Measurements from ENCODE around the gene MGAT5. TPM values are rescaled to one million over a fixed set of nuclear protein-coding genes. Genes with fewer than 3 reads are reported as not detected.
"Not testable (repeated sequence)": the region's sequence is repeated elsewhere in the genome, so short reads cannot be mapped to it uniquely, and the experiment has no call there.

Gene MGAT5
- total RNA-seq, 2 experiments from 2014 or later, result 48.2 to 56.7 TPM

DNA sequence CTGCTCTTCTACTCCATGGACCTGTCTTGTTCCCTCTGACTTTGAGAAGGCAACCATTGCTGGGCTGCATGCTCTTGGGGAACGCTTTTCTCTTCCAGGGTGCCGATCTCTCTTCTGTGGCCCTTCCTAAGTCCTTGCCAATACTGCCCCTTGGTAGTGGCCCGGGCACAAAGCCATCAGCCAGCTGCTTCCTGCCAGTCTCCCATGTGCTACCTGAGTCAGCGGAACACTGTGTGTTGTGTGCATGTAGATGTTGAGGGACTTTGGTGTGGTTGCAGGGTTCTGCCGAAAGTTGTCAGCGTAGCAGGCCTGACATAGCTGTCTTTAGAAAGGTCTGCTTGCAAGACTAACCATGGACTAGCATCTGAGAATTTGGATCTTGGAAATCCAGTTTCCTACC is 35.4 kb downstream of the MGAT5 start:
- Mint-ChIP-seq H3K36me3 (ENCODE audit: low read depth) (peaks cover 25% of the 10 kb centered on the region), H3K4me3 (no peak overlapping the region), H3K27me3 (no peaks in the 10 kb centered on the region), H3K27ac (no peak overlapping the region), H3K4me1 (peaks cover 30% of the 10 kb centered on the region), H3K9me3 (no peaks in the 10 kb centered on the region)
- POLR2A ChIA-PET, result interaction anchor here (1.0 kb wide), 1 partner anchor 14 kb away, joined by 4 read pairs; no protein-coding TSS in a partner anchor
- peak; percentile 23 for DNase-seq
- CTCF ChIA-PET, result interaction anchor here (1.2 to 4.1 kb wide), 6 partner anchors 9 to 46 kb away, joined by 3 to 14 read pairs (median 4); no protein-coding TSS in a partner anchor

DNA sequence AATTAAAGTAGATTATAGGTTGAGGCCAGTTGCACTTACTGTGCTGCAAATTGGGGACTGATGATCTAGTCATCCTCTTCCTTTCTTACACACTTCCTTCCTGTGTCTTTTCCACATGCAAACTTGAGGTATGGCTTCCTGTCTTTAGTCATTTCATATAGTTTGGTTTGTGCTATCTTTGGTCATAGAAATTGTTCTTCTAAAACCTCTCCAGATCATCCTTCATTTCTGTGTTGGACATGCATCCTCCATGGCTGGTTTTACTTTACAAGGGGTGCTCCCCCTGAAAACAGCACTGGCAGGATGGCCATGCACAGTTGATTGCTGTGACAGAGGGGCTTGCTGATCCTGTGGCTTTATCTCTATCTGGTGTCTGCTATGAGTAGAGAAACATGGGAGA is 36.5 kb downstream of the MGAT5 start:
- peak; percentile 19 for DNase-seq
- Mint-ChIP-seq H3K9me3 (no peaks in the 10 kb centered on the region), H3K27me3 (no peaks in the 10 kb centered on the region), H3K36me3 (ENCODE audit: low read depth) (peaks cover 22% of the 10 kb centered on the region), H3K4me3 (no peak overlapping the region), H3K27ac (no peak overlapping the region), H3K4me1 (peaks cover 34% of the 10 kb centered on the region)
- POLR2A ChIA-PET, result interaction anchor here (1.0 kb wide), 1 partner anchor 15 kb away, joined by 4 read pairs; no protein-coding TSS in a partner anchor
- CTCF ChIA-PET, result interaction anchor here (1.5 to 4.1 kb wide), 4 partner anchors 10 to 28 kb away, joined by 3 to 14 read pairs (median 6); no protein-coding TSS in a partner anchor

DNA sequence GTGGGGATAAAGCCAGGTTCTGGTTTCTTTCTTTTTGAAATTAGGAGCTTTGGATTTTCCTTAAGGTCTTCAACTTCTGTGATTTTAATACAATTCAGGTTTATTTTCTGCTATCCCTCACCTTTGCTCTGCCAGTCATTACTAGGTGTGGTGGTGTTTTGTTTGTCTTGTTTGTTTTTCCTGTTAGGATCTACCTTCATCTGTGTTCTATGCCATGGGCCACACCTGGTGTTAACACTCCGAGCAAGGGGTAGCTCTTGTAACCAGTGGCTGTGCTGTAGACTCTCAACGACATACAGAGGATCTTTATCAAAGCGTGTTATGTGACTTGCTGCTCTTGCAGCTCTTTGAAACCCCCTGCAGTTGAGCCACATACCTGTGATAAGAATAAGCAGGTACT is 38.6 kb downstream of the MGAT5 start:
- Mint-ChIP-seq H3K4me1 (peaks cover 42% of the 10 kb centered on the region), H3K27me3 (no peaks in the 10 kb centered on the region), H3K36me3 (ENCODE audit: low read depth) (peaks cover 30% of the 10 kb centered on the region), H3K27ac (no peak overlapping the region), H3K9me3 (no peaks in the 10 kb centered on the region), H3K4me3 (no peak overlapping the region)
- POLR2A ChIA-PET, result no interaction called here
- no peak for DNase-seq
- CTCF ChIA-PET, result interaction anchor here (1.3 kb wide), 1 partner anchor 47 kb away, joined by 3 read pairs; no protein-coding TSS in a partner anchor

DNA sequence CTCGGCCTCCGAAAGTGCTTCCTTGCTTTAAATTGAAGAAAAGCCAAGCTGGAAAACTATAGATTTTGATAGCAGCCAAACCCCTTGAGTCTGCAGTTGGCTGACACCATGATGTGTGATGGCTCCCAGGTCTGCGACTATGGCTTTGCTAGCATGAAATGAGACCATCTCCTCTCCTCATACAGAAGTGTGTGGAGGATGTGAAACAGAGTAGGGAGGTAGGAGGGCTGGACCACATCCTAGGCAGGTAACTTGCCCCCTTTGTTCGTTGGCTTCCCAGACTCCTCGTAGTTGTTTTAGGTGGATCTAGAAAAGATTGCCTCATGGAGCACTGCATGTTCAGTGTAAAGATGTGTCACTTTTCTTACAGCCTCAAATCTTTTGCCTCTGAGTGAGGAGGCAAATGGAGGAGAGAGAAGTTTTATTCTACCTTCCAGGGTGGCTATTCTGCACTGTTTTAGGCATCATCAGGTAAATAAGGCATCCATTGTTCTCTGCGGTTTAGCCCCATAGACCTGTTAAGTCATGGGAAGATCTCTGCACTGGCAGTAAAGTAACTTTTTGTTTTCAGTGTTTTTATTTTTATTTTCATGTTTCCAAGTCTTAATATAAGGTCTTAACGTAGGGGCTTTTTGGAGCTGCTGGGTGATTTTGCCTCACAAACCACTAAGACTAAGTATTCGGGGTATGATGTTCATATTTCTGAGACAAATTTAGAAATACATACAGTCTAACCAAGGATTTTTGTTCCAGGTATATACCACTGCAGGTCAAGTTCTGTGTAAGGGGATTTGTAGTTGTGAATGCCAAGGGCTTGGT is 40.1 kb downstream of the MGAT5 start:
- H3K27me3 Mint-ChIP-seq, result no peaks in the 10 kb centered on the region
- H3K4me3 Mint-ChIP-seq, result no peak overlapping the region
- ChIA-PET POLR2A (no interaction called here), CTCF (interaction anchor here (1.3 kb wide), 1 partner anchor 48 kb away, joined by 3 read pairs; no protein-coding TSS in a partner anchor)
- no peaks in the 10 kb centered on the region for H3K9me3 Mint-ChIP-seq
- DNase-seq, result no peak
- peaks cover 43% of the 10 kb centered on the region for H3K4me1 Mint-ChIP-seq
- H3K36me3 Mint-ChIP-seq (ENCODE audit: low read depth), result peaks cover 34% of the 10 kb centered on the region
- H3K27ac Mint-ChIP-seq, result no peak overlapping the region

DNA sequence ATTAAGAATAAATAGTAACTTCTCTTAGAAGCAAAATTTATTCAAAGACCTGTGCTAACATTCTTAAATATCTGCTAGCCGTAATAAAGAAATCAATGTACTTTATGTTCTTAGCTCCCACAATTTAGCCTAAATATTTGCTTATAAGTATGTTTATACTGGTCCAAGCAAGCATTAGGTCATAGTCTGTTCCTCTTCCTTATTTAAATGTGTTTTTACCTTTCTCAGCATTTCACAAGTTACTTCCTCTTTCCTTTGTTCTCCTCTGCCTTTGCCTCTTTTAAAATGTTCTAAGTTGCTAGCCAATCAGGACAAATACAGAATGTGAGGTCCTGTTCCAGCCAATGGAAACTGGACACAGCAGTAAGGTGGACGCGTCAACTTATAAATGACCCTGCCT is 40.7 kb downstream of the MGAT5 start:
- CTCF ChIA-PET, H3K27ac Mint-ChIP-seq, H3K27me3 Mint-ChIP-seq, H3K9me3 Mint-ChIP-seq, H3K4me3 Mint-ChIP-seq, POLR2A ChIA-PET, DNase-seq: not testable (repeated sequence)
- H3K4me1 Mint-ChIP-seq, result peaks cover 45% of the 10 kb centered on the region
- H3K36me3 Mint-ChIP-seq (ENCODE audit: low read depth), result peaks cover 39% of the 10 kb centered on the region

DNA sequence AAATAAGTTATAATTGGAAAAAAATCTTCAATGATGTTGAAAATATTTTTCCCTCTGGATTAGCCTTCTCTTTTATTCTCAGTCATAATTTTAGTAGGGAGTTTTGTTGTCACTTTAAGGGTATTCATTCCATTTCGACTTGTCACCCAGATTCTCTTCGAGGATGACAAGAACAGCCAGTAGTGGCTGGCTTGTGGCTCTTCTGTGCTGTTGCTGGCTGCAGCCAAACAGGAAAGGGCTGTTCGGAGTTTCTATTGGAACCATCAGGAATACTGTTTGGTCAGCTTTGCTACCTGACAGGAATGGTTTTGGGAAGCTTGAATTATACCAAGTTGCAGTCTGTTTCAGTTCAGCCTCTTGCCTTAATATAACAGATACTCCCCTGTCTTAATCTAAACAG is 41.6 kb downstream of the MGAT5 start:
- Mint-ChIP-seq H3K36me3 (ENCODE audit: low read depth) (peaks cover 41% of the 10 kb centered on the region), H3K9me3 (peaks cover 2% of the 10 kb centered on the region), H3K27me3 (no peaks in the 10 kb centered on the region), H3K4me1 (peaks cover 51% of the 10 kb centered on the region), H3K4me3 (no peak overlapping the region), H3K27ac (no peak overlapping the region)
- DNase-seq, result no peak
- CTCF ChIA-PET, result no interaction called here
- POLR2A ChIA-PET, result no interaction called here

DNA sequence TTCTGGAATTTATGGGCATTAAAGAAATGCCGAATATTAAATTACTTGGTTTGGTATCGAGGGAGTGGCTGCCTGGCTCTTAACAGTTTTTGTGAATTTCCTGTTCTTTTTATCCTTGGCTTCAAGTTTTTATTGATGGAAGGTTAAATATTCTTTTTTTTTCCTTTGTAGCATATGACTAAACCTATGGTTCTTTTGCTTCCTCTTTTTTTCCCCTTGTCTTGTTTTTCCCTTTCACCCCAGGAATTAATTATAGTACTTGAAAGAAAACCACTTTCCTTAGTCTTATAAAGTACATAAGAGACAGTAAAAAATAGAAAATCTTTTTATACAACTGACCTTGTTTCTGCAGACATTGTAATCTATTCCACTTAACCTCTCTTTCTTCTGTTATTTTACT is 42.4 kb downstream of the MGAT5 start:
- H3K27me3 Mint-ChIP-seq, result no peaks in the 10 kb centered on the region
- H3K36me3 Mint-ChIP-seq (ENCODE audit: low read depth), result peaks cover 41% of the 10 kb centered on the region
- H3K27ac Mint-ChIP-seq, result no peak overlapping the region
- peaks cover 60% of the 10 kb centered on the region for H3K4me1 Mint-ChIP-seq
- ChIA-PET CTCF (no interaction called here), POLR2A (no interaction called here)
- H3K4me3 Mint-ChIP-seq, result no peak overlapping the region
- DNase-seq, result no peak
- H3K9me3 Mint-ChIP-seq, result peaks cover 2% of the 10 kb centered on the region

DNA sequence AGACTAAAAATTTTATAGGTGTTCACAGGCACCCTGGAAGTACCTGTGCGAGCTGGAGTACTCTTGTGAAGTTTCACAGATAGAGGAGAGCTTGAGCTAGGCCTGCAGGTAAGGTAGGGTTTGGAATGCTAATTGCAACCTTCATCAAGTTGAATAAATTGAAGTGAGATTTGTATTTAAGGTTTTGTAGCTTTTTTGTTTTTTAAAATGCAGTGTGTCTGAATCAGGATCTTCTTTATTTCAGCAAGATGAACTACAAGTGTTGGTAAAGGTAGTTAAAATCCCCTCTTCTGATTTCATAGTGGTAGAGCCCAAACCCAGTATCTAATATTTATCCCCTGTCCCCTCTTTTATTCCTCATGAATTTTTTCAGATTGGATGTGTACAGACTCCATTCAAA is 45.5 kb downstream of the MGAT5 start:
- ChIA-PET CTCF (interaction anchor here (1.0 to 3.9 kb wide), 3 partner anchors 9 to 48 kb away, joined by 3 to 14 read pairs (median 3); no protein-coding TSS in a partner anchor), POLR2A (no interaction called here)
- no peak for DNase-seq
- Mint-ChIP-seq H3K36me3 (ENCODE audit: low read depth) (peaks cover 31% of the 10 kb centered on the region), H3K27me3 (no peaks in the 10 kb centered on the region), H3K9me3 (peaks cover 2% of the 10 kb centered on the region), H3K4me1 (peaks cover 53% of the 10 kb centered on the region), H3K27ac (no peak overlapping the region), H3K4me3 (no peak overlapping the region)

DNA sequence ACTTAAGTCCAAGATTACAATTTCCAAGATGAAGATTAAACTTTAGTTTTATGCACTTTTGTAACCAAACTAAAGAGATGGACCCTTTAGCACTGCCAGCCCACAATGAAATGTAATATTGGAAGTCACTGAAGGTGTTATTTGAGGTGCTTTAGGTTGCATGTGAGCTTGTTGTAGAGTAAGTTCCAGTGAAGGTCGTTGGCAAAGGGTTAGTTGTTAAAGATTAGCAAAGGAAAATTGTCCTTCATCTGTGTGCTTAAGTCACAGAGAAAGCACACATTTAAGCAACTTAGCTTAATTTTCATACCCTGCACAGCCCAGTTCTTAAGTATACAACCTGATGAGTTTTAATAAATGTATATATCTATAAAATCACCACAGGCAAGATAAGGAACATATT is 46.7 kb downstream of the MGAT5 start:
- Mint-ChIP-seq H3K9me3 (peaks cover 2% of the 10 kb centered on the region), H3K27ac (no peak overlapping the region), H3K4me3 (no peak overlapping the region), H3K27me3 (no peaks in the 10 kb centered on the region), H3K4me1 (peaks cover 53% of the 10 kb centered on the region), H3K36me3 (ENCODE audit: low read depth) (peaks cover 32% of the 10 kb centered on the region)
- POLR2A ChIA-PET, result no interaction called here
- DNase-seq, result no peak
- CTCF ChIA-PET, result interaction anchor here (3.9 kb wide), 1 partner anchor 11 kb away, joined by 14 read pairs; no protein-coding TSS in a partner anchor

DNA sequence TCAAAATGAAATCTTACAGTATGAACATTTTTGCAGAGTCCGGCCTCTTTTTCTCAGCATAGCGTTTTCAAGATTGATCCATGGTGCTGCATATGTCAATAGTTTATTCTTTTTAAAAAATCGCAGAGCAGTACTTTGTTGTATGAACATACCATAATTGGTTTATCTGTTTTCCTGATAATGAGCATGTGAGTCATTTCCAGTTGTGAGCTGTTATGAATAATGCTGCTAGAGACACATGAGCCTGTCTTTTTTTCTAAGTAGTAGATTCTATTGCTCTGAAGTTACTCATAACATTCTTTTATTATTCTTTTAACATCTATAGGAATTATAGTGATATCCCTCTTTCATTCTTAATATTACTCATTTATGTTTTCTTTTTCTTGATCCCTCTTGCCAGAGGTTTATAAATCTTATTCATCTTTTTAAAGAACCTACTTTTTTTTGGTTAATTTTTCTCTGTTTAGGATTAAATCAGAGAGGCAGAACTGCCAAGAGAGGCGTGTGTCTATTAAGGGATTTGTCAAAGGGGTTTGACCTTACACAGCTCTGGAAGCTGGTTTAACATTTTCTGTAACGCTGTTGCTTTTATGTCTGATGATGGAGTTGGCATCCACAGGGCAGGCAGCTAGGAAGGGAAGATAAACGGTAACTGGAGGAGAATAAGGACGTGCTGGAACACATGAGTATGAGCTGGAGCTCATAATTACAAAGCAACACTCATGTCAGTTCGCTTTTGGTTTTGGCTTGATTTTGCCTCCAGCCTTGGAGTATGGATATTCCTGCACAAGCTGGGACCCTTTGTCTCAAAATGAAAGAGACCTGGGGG is 47.4 kb downstream of the MGAT5 start:
- Mint-ChIP-seq H3K27me3 (no peaks in the 10 kb centered on the region), H3K9me3 (peaks cover 2% of the 10 kb centered on the region), H3K27ac (no peak overlapping the region), H3K4me3 (no peak overlapping the region), H3K4me1 (peaks cover 48% of the 10 kb centered on the region), H3K36me3 (ENCODE audit: low read depth) (peaks cover 27% of the 10 kb centered on the region)
- CTCF ChIA-PET, result interaction anchor here (1.0 to 3.9 kb wide), 3 partner anchors 11 to 183 kb away, joined by 3 to 14 read pairs (median 5); no protein-coding TSS in a partner anchor
- POLR2A ChIA-PET, result no interaction called here
- DNase-seq, result no peak

DNA sequence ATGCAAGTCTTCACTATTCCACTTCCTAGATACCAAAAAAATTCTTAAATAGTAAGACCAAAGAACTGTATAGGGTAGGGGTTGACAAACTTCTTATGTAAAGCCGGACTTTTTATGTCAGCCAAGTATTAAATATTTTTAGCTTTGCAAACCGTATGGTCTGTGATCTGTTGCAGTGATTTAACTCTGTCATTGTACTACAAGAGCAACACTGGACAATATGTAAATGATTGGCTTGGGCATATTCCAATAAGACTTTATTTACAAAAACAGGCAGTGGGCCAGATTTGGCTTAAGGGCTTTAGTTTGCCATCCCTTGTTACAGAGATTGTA is 48.0 kb downstream of the MGAT5 start:
- ChIA-PET CTCF (interaction anchor here (0.5 to 3.9 kb wide), 4 partner anchors 12 to 280 kb away, joined by 3 to 14 read pairs (median 4); no protein-coding TSS in a partner anchor), POLR2A (no interaction called here)
- H3K36me3 Mint-ChIP-seq (ENCODE audit: low read depth), result peaks cover 24% of the 10 kb centered on the region
- H3K4me1 Mint-ChIP-seq, result peaks cover 47% of the 10 kb centered on the region
- DNase-seq, result no peak
- H3K9me3 Mint-ChIP-seq, result peaks cover 2% of the 10 kb centered on the region
- H3K4me3 Mint-ChIP-seq, result no peak overlapping the region
- H3K27ac Mint-ChIP-seq, result no peak overlapping the region
- no peaks in the 10 kb centered on the region for H3K27me3 Mint-ChIP-seq

DNA sequence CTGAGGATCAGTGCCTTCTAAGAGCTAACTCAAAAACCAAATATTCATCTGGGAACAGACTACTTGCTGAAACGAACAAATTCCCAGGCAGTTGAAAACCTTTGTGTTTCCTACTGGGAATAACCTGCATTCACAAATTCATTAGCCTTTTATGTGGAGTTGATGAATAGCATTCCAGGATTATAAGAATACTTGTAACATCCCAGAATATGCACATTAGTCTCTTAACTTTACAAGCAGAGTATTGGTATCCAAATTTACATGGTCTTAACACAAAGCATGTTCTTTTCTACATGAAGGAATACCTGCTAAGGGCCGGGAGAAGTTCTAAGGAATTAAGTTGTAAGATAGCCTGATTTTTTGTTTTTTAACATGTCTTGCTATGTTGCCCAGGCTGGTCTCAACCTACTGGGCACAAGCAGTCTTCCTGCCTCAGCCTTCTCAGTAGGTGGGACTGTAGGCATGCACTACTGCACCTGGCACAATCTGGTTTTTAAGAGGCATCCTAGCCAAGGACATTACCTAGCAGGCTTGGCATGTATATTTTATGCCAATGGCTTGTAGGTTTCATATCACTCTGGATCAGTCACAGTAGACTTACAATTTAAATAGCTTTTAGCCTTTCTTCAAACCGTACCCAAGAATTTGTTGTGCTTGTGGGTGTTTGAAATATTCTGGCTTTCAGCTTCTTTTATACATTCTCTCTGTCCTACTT is 50.7 kb downstream of the MGAT5 start:
- no peak for DNase-seq
- Mint-ChIP-seq H3K9me3 (peaks cover 5% of the 10 kb centered on the region), H3K4me3 (no peak overlapping the region), H3K27ac (no peak overlapping the region), H3K36me3 (ENCODE audit: low read depth) (peaks cover 21% of the 10 kb centered on the region), H3K27me3 (no peaks in the 10 kb centered on the region), H3K4me1 (peaks cover 52% of the 10 kb centered on the region)
- CTCF ChIA-PET, result interaction anchor here (1.0 kb wide), 1 partner anchor 14 kb away, joined by 3 read pairs; no protein-coding TSS in a partner anchor
- POLR2A ChIA-PET, result no interaction called here
